ENCODE measurements around the gene MTM1.

Gene MTM1

DNA sequence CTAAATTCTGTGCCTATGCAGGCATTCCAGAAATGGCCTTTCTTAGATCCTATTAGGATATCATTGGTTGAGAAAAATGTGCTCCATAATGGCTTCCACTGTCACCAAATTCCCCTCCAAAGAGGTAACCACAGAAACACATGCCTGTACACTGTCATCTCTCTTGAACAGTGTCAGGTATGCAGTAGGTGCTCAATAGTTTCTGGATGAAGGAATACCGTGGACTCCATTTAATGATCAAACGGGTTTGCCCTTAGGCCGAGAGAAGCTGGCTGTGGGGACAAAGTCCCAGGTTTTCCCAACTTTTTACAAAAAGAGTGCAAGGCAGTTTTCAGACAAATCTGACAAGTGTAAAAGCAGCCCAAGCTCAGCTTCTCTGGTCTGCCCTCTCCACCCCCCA lies 16.5 kb upstream of the MTM1 start:
- no peak for DNase-seq

DNA sequence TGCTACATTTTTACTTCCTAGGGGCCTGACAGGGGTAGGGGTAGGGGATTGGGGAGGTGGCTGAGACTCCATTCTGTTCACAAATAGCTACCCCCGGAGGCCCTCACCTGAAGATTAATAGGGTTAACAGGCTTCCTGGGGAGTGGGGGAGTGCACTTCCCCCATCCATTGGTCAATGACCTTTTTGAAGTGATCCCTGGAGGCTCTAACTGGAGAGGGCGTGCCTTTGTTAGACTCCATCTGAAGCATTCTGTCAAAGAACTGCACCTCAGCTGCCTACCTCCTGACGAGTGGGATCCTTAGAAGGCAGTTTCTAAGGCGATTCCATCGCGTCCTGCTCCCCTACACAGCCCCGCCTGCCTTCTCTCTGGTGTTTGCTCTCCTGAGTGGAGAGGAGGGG lies 10.0 kb upstream of the MTM1 start:
- no peak for DNase-seq

DNA sequence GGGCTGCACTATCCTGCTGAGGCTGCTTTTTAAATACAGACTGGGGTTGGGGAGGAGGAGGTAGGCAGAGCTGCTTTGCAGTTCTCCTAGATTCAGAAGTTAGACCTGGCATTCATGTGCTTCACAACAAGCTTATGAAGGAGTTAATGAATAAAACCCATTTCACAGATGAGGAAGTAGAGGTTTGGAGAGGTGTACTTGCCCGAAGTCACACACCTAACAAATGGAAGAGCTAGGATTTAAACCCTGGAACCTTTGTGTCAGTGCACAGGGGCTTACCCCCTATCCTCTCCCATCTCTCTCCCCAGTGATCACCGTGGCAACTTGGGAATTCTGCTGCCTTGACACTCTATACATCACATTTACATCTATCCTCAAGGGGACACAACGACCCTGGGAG lies 3.6 kb upstream of the MTM1 start:
- no peak for DNase-seq

DNA sequence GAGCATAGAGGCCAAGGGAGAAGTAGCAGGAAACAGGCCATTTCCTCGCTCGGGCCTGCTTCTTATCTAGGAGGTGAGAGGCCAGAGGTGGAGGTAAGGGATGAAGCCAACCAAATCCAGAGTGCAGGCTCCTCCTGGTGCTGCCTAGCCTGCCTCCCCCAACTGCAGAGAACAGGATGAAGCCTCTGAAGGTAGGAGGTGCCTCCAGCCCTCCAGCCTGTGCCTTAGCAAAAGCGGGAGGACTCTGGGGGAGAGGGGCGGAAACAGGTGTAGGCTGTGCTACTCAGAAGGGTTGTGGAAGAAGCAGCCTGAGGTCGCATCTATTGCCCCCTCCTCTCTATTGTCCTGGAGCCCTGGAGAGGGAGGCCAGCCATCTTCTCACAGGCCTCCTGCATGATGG lies 2.9 kb upstream of the MTM1 start:
- DNase-seq = no peak

DNA sequence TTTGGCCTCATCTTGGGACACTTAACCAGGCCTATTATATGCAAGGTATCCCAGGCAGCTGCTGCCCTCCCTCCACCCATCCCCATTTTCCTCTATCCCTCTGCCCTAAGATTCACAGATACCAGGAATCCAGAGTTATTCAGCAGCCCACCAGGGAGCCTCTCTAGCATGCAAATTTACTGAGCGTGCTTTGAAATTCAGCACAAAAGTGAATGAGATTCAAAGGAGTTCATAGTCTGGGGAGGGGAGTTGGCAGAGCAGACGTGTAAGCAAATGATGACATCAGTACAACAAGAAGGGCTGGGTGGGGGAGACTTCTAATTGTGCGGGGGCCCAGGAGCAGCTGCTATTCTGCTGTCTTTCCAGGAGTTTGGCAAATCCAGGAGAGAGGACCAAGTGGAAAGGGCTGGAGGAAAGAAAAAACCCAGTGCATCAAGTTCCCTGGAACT lies 1.7 kb upstream of the MTM1 start:
- DNase-seq = no peak

DNA sequence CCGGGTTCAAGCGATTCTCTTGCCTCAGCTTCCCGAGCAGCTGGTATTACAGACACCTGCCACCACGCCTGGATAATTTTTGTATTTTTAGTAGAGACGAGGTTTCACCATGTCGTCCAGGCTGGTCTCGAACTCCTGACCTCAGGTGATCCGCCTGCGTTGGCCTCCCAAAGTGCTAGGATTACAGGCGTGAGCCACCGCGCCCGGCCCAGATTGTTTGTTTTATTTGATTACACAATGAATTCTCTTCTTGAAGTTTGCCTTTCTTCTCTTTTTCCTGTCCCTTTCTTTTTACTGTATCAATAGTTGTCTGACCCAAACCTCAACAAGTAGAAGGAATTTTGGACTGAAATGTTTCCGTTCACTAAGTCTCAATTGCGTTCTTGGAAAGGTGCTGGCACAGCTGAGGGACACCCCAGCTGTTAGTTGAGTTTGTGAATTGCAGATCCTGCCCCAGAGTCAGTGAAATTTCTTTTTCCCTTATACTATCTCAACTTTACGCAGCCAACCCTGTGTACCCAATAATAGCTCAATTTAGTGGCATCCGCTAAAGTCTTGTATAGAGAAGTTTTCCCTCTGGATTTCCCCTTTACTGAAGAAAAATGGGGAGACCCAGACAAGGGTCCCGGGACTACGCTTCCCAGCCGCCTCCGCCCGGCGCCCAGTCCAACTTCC lies 639 bp upstream of the MTM1 start:
- no peak for DNase-seq

DNA sequence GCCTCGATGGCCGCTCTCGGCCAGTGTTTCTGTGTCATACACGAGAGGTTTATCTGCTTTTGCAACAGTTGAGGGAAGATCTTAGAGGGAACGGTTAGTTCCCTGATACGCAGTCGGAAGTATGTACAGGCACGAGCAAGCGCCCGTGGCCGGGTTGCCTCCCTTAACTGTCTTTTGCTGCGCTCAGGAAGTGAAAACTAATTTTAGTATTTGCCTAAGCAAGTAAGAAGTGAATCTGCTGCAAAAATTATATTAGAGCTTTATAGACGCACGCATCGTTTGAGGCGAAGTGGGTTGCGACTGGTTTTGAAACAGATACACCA lies 695 bp downstream of the MTM1 start:
- DNase-seq = peak; percentile 19

DNA sequence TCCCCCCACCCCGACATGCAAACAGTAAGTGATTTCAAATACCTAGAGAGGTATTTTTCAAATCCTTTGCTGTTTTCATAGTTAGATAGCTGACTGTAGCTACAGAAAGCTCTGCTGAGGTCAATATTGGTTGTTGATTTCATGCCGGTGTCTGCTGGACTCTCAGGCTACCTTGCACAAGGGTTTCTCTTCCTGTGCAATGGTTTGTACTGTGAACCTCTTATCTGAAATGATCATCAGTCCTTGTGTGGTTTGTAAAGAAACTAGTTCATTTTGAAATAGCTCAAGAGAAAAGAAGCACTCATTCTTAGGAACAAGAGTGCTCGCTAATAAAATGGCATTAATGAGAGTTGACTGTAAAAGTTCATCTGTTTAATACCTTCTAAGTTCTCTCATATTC lies 2.1 kb downstream of the MTM1 start:
- no peak for DNase-seq

DNA sequence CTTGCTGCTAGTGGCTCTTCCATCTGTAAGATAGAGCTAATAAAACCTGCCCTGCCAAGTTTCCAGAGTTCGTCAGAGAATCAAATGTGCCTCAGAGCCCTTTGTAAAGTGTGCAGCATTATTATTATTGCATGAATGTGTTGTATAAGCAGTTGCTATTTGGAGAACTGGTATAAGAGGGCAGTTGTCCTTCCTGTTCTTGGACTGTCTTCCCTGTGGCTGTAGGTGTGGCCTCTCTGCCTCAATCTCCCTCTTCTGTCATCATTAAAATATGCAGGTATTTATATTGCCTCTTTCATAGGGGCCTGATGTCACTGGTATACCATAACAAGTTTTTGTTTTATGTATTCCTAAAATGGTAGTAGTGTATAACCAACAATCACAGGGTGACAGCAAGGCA lies 3.8 kb downstream of the MTM1 start:
- no peak for DNase-seq

DNA sequence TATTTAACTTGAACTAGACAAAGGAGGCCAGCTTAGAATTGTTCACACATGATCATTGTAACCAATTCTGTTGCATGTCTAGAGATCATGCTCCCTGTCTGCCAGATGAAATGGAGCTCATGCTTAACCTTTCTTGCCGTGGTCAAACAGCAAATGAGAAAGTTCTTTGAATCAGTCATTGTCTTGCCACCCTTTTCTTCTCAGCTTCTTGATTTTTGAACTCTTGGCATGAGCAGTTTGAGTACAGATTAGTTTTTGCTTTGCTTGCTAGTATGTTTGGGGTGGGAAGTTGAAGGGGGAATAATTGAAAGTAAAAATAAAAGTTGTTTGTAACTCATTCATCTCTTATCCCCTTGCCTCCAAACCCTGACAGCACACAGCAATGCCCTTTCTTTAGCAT lies 4.7 kb downstream of the MTM1 start:
- no peak for DNase-seq

DNA sequence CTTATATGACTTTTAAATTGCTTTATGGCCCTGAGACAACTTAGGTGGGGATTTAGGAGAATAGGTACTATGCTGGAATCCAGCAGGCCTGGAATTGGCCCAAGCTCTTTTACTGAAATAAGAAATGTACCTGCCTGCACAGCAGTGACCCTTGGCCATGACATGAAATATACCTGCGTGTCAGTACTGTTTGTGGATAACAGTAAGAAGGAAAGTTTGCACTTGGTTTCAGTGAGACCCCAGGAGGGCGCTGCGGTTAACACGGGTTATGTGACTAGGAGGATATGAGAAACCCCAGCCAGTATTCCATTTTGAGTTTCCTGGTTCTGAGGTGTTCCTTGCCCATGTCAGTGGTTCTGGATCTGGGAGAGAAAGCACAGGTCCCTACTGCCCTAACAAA lies 5.3 kb downstream of the MTM1 start:
- DNase-seq = no peak

DNA sequence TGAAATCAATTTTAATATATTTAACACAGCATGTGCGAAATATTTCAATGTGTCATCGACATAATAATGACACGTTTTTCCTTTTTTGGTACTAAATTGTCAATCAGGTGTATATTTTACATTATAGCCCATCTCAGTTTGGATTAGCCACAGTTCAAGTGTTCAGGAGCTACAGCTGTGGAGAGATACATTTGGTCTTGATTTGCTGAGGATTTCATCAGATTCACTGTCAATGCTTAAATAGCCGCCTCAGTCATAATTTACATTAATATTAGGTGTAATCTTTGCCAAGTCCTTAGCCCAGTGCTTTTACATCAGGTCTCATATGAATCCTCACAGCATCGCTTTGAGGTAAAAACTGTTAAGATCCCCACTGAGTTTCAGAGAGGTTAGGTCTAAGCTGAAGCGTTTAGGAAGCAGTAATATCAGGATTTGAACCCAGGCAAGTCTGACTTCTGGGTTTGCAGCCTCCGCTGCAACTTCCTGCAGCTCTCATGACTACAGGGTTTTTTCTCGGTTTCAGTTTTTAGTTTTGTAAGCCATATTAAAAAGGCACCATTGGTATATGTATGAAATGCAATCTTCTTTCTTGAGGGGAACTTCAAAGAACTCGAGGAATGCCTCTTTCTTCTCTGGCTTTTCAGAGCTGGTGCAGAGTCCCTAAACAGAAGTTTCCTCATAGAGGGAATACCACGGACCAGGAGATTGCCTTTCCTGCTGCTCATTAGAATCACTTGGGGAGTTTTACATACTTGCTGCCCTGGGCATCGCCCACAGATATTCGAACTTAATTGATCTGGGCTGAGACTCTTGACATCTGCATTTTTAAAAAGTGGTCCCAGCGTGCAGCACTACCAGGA lies 6.4 kb downstream of the MTM1 start:
- no peak for DNase-seq

DNA sequence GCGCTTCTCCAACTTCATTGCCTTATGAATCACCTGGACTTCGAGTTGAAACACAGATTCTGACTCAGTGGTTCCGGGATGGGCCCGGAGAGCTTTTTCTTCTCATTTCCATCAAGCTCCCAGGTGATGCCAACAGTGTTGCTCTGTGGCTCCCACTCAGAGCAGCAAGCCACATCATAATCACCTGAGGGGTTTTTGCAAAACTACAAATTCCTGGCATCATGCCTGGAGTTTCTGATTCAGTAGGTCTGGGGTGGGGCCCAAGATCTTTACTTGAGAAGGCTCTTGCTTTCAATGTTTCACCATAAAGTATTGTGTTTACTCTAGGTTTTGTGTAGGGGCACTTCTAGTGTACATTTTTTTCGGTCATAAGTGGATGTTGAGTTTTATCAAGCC lies 7.0 kb downstream of the MTM1 start:
- DNase-seq = no peak

DNA sequence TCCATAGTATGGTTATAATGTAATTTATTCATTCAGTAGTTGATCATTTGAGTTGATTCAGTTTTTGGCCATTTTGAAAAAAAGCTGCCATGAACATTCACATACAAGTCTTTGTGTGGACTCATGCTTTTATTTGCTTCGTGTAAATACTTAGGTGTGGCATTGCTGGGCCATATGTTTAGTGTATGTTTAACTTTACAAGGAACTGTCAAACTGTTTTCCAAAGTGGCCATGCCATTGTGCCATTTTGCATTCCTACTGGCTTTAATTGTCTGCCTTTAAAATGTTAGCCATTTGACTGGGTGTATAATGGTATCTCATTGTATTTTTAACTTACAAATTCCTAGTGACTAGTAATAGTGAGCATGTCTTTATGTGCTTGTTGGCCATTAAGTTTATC lies 8.8 kb downstream of the MTM1 start:
- DNase-seq = no peak

DNA sequence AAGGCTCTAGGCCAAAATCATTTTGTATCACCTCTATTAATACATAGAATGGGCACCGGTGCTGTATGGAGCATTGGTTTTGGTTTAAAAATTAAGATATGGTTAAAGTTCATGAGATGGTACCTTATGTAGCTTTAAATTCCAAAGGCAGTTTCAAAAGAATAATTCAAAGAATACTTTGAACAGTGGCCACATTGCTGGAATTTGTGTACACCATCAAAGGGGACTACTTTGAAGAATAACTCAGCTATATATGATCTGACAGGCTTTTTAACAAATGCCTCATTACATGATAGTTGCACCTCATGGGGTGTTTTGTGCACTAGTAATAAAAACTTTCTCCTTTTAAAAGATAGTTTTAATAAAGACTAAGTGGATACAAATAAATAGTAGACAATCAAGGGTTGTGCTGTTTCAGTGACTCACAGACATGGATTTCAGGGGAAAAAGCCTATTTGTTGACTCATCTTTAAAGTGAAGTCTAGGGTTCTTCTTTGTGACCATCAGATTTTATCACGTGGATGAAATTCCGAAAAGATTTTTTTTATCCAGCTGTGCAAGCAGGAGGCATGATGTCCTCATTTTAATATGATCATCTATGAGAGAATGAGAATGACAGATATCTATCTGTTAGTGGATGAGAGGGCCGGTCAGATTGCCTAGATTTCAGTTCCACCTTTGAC lies 12.8 kb downstream of the MTM1 start:
- DNase-seq = peak; percentile 31

DNA sequence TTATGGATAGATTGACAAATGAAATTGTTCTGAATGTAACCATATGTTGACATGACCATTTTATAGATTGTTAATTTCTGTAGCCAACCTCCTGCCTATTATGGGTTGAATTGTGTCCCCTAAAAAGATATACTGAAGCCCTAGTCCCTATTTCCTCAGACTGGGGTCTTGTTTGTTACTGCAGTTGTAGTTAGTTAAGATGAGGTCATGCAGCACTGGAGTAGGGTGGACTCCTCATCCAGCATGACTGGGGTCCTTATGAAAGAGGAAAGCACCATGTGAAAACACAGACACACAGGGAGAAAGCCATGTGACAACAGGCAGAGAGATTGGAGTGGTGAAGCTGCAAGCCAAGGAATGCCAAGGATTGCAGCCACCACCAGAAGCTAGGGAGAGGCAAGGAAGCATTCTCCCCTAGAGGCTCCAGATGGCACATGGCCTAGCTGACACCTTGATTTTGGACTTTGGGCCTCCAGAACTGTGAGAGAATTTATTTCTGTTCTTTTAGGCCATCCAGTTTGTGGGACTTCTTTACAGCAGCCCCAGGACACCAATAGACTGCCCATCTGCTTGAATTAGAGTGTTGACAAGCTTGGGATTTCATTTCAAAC lies 14.0 kb downstream of the MTM1 start:
- no peak for DNase-seq

DNA sequence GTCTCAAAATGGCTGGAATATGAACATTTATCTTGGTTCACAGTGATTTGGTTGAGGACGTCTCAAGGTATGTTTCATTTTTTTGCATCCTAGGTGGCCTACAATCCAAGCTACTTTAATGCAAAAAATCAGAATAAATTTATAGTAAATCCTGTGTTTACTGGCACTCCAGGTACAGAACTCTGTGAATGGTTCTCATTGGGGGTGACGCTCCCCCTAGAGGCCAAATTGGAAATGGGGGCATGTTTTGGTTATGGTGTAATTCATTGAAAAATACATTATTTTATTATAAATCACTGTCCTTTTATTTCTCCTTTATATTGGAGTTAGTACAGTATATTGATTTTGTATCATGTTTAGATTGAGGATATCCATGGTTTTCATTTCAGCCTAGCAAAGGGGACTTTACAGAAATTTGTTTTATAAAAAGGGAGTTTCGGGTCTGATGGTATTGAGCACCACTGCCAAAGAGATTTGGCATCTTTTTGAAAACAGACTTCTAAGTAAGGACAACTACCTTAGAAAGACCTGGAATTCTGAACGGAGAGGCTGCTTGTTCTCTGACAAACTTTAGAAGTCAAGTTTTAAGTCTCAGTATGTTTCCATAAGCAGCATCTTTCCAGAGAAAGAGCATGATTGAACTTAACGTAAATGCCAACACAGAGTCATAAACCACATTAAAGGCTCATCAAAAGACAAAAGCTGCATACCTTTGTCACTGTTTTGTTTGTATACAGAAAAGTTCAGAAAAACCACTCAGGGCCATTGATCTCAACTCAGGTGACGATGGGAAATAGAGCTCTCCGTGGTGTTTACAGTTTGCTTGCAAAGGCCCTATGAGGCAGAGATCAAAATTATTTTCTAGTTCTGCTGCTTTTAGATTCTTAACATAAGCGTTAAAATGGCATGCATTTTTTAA lies 19.4 kb downstream of the MTM1 start:
- no peak for DNase-seq

DNA sequence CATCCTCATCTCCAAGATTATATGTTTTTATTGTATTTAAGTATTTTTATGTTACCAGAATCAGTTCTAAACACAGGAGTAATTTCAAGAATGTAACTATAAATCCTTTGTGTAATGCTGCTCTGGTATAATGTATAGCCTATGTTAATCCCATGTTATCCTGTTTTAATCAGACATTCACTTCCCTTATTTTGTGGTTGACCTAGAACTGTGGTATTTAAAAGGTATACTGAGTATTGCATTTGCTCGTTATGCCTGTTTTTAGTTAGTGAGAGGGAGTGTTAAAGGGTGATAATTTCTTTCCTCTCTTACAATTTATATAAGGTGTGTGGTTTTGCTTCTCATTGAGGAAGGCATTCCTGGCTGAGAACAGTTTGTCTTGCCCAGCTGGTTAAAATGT lies 26.2 kb downstream of the MTM1 start:
- no peak for DNase-seq

DNA sequence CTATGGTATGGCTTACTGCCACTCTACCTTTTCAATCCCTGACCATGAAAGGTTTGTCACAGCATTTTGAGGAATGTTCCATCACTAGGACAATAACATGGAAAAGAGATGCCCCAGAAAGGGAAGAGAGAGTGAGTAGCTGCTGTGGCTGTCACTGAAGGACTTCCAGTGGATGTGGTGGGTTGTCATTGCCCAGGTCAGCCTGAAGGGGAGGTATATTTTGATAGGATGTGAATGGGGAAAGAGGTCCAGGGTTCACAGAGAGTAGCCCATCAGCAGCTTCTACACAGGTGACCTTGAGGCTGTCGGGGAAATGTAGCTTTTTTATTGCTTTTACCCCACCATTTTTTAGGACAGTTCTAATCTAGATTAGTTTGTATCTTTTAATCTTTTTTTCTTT lies 30.8 kb downstream of the MTM1 start:
- DNase-seq = no peak

DNA sequence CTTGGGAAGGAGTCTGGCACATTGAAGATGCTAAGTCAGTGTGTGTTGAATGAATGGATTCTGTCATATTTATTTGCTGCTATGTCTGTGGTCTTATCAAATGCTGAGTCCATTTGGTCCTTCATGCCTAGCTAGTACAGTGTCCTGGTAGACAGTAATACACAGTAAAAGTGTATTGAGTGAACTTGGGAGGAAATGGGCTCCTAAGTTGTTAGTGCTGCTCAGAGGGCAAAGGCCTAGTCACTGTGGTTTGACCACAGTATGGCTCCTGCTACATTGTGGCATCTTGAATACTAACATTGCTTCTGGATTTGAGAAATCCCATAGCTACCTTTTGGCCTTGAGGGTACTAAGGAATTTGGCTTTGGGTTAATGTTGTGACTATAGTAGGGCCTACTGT lies 33.9 kb downstream of the MTM1 start:
- no peak for DNase-seq

DNA sequence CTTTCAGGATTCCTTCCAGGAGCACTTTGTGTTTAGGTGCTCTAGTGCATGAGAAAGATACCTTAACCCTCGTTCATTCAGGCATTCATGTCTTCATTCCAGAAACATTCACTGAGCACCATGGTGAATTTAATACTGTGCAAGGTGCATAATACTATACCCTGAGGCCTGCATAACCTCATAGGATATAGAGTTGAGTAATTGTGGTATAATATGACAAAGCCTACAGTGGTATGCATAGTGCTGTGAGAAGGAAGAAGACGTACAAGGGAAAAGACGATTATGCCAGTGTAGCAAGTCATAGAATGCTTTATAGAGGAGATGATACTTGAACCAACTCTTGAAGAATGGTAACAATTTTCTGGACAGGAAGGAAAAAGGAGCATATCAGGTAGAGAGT lies 34.3 kb downstream of the MTM1 start:
- DNase-seq = no peak

DNA sequence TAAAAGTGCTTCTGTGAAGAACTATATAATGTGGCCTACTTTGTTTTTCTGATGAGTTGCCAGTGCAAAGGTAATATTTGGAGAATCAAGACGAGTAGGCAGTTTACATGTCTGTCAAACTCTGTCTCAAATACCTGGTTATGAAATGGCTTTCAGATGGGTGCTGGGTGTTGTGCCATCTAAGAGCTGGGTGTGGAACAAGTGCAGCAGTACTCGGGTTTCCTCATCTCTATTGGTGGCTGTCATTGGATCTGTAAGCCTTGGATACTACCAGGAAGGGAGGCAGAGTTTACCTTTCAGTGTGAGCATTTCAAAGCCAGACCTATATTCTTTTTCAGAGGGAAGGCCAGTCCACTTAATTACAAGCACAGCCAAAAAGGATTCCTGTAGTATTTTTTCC lies 37.2 kb downstream of the MTM1 start:
- no peak for DNase-seq

DNA sequence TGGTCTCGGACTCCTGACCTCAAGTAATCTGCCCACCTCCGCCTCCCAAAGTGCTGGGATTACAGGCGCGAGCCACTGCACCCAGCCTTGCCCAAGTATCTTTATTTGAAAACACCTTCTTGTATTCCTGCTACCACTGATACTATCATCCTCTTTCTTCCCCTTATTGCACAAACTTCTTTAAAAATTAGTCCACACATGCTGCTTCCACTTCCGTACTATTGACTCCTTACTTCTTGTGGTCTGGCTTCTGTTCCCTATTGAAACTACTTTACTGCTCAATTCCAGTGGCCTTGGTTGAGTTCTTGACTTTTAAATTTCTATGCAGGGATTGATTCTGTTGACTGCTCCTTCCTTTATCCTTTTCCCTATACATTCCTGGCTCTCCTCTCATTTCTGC lies 38.8 kb downstream of the MTM1 start:
- no peak for DNase-seq
